Hindlimb muscle (tissue), 1 donor: ENCODE data around the gene AUTS2. TPM values are rescaled to one million over a fixed set of nuclear protein-coding genes. Genes with fewer than 3 reads are reported as not detected.

Source experiments
- DNase-seq: peaks from one replicate; pipeline ENCODE4 v3.0.0-alpha.2; 2013
- polyA plus RNA-seq: library from polyadenylated mRNA; unstranded; fragments of 120-200 nt; gene quantifications from one replicate; pipeline ENCODE4 v1.2.1, GENCODE V29; 2013; ENCODE audit not compliant: insufficient read length

Gene AUTS2
- polyA plus RNA-seq, 1 donor, result 80.5 TPM

GRCh38 chr7:69728304-69728703 is 130.0 kb downstream of the AUTS2 start:
- no peak for DNase-seq

- DNase-seq, result no peak
Observed at GRCh38 chr7:69732203-69732602, 133.9 kb downstream of the AUTS2 start.

- DNase-seq, result no peak
Observed at GRCh38 chr7:69735582-69735981, 137.3 kb downstream of the AUTS2 start.

GRCh38 chr7:69736126-69736810 is 138.0 kb downstream of the AUTS2 start:
- no peak for DNase-seq

GRCh38 chr7:69738396-69738951 is 140.2 kb downstream of the AUTS2 start:
- no peak for DNase-seq

GRCh38 chr7:69739190-69739589 is 140.9 kb downstream of the AUTS2 start:
- DNase-seq, result no peak

- DNase-seq, result peak; percentile 28
Observed at GRCh38 chr7:69739931-69740431, 141.7 kb downstream of the AUTS2 start.

GRCh38 chr7:69742237-69742636 is 144.0 kb downstream of the AUTS2 start:
- DNase-seq, result no peak

- no peak for DNase-seq
Observed at GRCh38 chr7:69743436-69743835, 145.2 kb downstream of the AUTS2 start.

- DNase-seq, result no peak
Observed at GRCh38 chr7:69744026-69744425, 145.8 kb downstream of the AUTS2 start.

- no peak for DNase-seq
Observed at GRCh38 chr7:69746383-69746782, 148.1 kb downstream of the AUTS2 start.

- no peak for DNase-seq
Observed at GRCh38 chr7:69747144-69747543, 148.9 kb downstream of the AUTS2 start.

GRCh38 chr7:69748530-69748929 is 150.3 kb downstream of the AUTS2 start:
- no peak for DNase-seq

GRCh38 chr7:69749372-69749979 is 151.2 kb downstream of the AUTS2 start:
- DNase-seq, result no peak

GRCh38 chr7:69749994-69750393 is 151.7 kb downstream of the AUTS2 start:
- no peak for DNase-seq

- DNase-seq, result no peak
Observed at GRCh38 chr7:69751026-69751425, 152.8 kb downstream of the AUTS2 start.

GRCh38 chr7:69753981-69754380 is 155.7 kb downstream of the AUTS2 start:
- DNase-seq, result no peak

- no peak for DNase-seq
Observed at GRCh38 chr7:69754476-69754875, 156.2 kb downstream of the AUTS2 start.

- DNase-seq, result no peak
Observed at GRCh38 chr7:69756235-69756634, 158.0 kb downstream of the AUTS2 start.

- no peak for DNase-seq
Observed at GRCh38 chr7:69757528-69757927, 159.3 kb downstream of the AUTS2 start.

- no peak for DNase-seq
Observed at GRCh38 chr7:69757981-69758430, 159.7 kb downstream of the AUTS2 start.

- DNase-seq, result no peak
Observed at GRCh38 chr7:69759373-69759772, 161.1 kb downstream of the AUTS2 start.

- no peak for DNase-seq
Observed at GRCh38 chr7:69761290-69761922, 163.1 kb downstream of the AUTS2 start.
